Activated naive CD4-positive, alpha-beta T cell treated with anti-CD3 and anti-CD28 coated beads, Interleukin-2, amount 50 U/mL, for 16 hours (primary cell): ENCODE results near the gene TRPC6.
"Not testable (repeated sequence)": the region's sequence is repeated elsewhere in the genome, so short reads cannot be mapped to it uniquely, and the experiment has no call there.

Experiments used
- DNase-seq: peaks from one replicate; pipeline ENCODE4 v3.0.0-alpha.2; 2020

Gene TRPC6

GRCh38 chr11:101446238-101446637, 137.6 kb downstream of the TRPC6 start:
- DNase-seq, result no peak

- DNase-seq, result no peak
These were observed 138.0 kb downstream of the TRPC6 start for GRCh38 chr11:101445761-101446160.

- no peak for DNase-seq
These were observed 139.0 kb downstream of the TRPC6 start for GRCh38 chr11:101444851-101445250.

GRCh38 chr11:101444164-101444563, 139.6 kb downstream of the TRPC6 start:
- no peak for DNase-seq

GRCh38 chr11:101442936-101443521, 140.8 kb downstream of the TRPC6 start:
- no peak for DNase-seq

- DNase-seq, result no peak
These were observed 141.6 kb downstream of the TRPC6 start for GRCh38 chr11:101442171-101442570.

- DNase-seq, result no peak
These were observed 142.1 kb downstream of the TRPC6 start for GRCh38 chr11:101441747-101442146.

- DNase-seq, result no peak
These were observed 144.3 kb downstream of the TRPC6 start for GRCh38 chr11:101439488-101439887.

GRCh38 chr11:101438708-101439107, 145.1 kb downstream of the TRPC6 start:
- DNase-seq, result not testable (repeated sequence)

- no peak for DNase-seq
These were observed 145.7 kb downstream of the TRPC6 start for GRCh38 chr11:101438126-101438525.

GRCh38 chr11:101436511-101437142, 147.2 kb downstream of the TRPC6 start:
- DNase-seq, result no peak

- DNase-seq, result no peak
These were observed 148.3 kb downstream of the TRPC6 start for GRCh38 chr11:101435408-101435973.

- no peak for DNase-seq
These were observed 149.7 kb downstream of the TRPC6 start for GRCh38 chr11:101434026-101434643.

GRCh38 chr11:101433151-101433550, 150.7 kb downstream of the TRPC6 start:
- no peak for DNase-seq

- no peak for DNase-seq
These were observed 153.9 kb downstream of the TRPC6 start for GRCh38 chr11:101429703-101430540.

- DNase-seq, result no peak
These were observed 154.9 kb downstream of the TRPC6 start for GRCh38 chr11:101428918-101429317.

- DNase-seq, result no peak
These were observed 176.5 kb downstream of the TRPC6 start for GRCh38 chr11:101407324-101407723.
